Osteoblast (primary cell): ENCODE measurements around the gene TMEM59. TPM values are rescaled to one million over a fixed set of nuclear protein-coding genes. Genes with fewer than 3 reads are reported as not detected.

ENCODE experiments used
- DNase-seq: peaks from one replicate; pipeline ENCODE4 v3.0.0; 2011; ENCODE audit warnings: low spot score, mixed read lengths; ENCODE audit not compliant: insufficient read length; ENCODE audit errors: missing footprints
- H2AFZ ChIP-seq: 2 replicates; pipeline ENCODE4 v1.6.0; 2011; ENCODE audit warnings: mild to moderate bottlenecking, low read length
- H3K27ac ChIP-seq: 2 replicates; pipeline ENCODE4 v1.5.1; 2011; ENCODE audit warnings: mild to moderate bottlenecking, low read depth, low read length, moderate library complexity
- H3K27me3 ChIP-seq: 2 replicates; pipeline ENCODE4 v1.6.0; 2012; ENCODE audit warnings: mild to moderate bottlenecking, control low read depth, inconsistent platforms, low read length, moderate library complexity; ENCODE audit not compliant: insufficient read depth
- H3K36me3 ChIP-seq: 2 replicates; pipeline ENCODE4 v1.5.1; 2011; ENCODE audit warnings: mild to moderate bottlenecking, low read length, control low read depth, moderate library complexity; ENCODE audit not compliant: insufficient read depth
- H3K4me1 ChIP-seq: 2 replicates; pipeline ENCODE4 v1.5.1; 2011; ENCODE audit warnings: mild to moderate bottlenecking, low read length, control low read depth, moderate library complexity; ENCODE audit not compliant: insufficient read depth
- H3K4me2 ChIP-seq: 2 replicates; pipeline ENCODE4 v1.6.0; 2011; ENCODE audit warnings: mild to moderate bottlenecking, low read length; ENCODE audit not compliant: insufficient read depth
- H3K4me3 ChIP-seq: fragments of 200-600 bp; sonication (generic); 3 replicates; pipeline ENCODE4 v1.5.1; 2012; ENCODE audit warnings: mild to moderate bottlenecking, low read length, inconsistent platforms; ENCODE audit not compliant: insufficient read depth
- H3K79me2 ChIP-seq: 2 replicates; pipeline ENCODE4 v1.6.0; 2012; ENCODE audit warnings: mild to moderate bottlenecking, low read length, control low read depth, inconsistent platforms; ENCODE audit not compliant: insufficient read depth
- H3K9me3 ChIP-seq: 2 replicates; pipeline ENCODE4 v1.5.1; 2011; ENCODE audit warnings: low read depth, low read length, control low read depth
- H4K20me1 ChIP-seq: 2 replicates; pipeline ENCODE4 v1.6.0; 2012; ENCODE audit warnings: mild to moderate bottlenecking, low read length, control low read depth; ENCODE audit not compliant: insufficient read depth
- total RNA-seq: library from RNA; depleted of rRNA; stranded (reverse); fragments of >200 nt; gene quantifications from 2 replicates; pipeline ENCODE4 v1.2.3, GENCODE V29; 2012
- TF ChIP-seq, protein P1 (sequence below): IDR thresholded peaks from 2 replicates; pipeline ENCODE4 v1.5.1; 2011; ENCODE audit warnings: mild to moderate bottlenecking, low read depth, low read length, moderate library complexity; ENCODE audit errors: extremely low read depth

TMEM59 gene
- total RNA-seq, 1 donor = 356 TPM

DNA sequence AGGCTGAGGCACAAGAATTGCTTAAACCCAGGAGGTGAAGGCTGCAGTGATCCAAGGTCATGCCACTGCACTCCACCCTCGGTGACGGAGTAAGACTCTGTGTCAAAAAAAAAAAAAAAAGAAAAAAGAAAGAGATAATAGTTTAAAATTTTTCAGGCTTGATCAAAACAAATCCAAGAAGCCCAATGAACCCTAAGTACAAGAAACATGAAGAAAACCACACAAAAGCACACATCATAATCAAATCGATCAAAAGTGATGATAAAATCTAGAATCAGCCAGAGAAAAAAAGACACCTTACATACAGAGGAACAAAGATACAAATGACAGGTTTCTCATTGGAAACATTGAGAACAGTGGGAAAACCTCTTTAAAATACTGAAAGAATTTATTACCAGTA lies 66.5 kb downstream of the TMEM59 start:
- DNase-seq = no peak

DNA sequence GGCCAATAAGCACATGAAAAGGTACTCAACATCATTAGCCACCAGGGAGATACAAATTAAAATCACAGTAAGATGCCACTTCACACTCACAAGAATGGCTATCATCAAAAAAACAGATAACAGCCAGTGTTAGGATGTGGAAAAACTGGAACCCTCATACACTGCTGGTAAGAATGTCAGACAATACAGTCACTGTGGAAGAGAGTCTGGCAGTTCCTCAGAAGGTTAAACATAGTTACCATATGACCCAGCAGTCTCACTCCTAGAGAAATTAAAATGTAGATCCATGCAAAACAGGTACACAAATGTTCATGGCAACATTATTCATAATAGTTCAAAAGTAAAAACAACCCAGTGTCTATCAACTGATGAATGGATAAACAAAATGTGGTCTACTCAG lies 68.3 kb downstream of the TMEM59 start:
- Histone ChIP-seq H3K4me2 (no peak overlapping the region), H3K4me3 (no peak overlapping the region), H3K27ac (no peak overlapping the region), H4K20me1 (no peaks in the 10 kb centered on the region), H3K9me3 (no peaks in the 10 kb centered on the region), H3K27me3 (no peaks in the 10 kb centered on the region), H3K79me2 (no peaks in the 10 kb centered on the region), H3K36me3 (no peaks in the 10 kb centered on the region), H3K4me1 (peaks cover 8% of the 10 kb centered on the region), H2AFZ (no peak overlapping the region)
- DNase-seq = no peak
- TF ChIP-seq, protein P1, sequence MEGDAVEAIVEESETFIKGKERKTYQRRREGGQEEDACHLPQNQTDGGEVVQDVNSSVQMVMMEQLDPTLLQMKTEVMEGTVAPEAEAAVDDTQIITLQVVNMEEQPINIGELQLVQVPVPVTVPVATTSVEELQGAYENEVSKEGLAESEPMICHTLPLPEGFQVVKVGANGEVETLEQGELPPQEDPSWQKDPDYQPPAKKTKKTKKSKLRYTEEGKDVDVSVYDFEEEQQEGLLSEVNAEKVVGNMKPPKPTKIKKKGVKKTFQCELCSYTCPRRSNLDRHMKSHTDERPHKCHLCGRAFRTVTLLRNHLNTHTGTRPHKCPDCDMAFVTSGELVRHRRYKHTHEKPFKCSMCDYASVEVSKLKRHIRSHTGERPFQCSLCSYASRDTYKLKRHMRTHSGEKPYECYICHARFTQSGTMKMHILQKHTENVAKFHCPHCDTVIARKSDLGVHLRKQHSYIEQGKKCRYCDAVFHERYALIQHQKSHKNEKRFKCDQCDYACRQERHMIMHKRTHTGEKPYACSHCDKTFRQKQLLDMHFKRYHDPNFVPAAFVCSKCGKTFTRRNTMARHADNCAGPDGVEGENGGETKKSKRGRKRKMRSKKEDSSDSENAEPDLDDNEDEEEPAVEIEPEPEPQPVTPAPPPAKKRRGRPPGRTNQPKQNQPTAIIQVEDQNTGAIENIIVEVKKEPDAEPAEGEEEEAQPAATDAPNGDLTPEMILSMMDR = no peak

More for the DNA sequence above, 66.5 kb downstream of the TMEM59 start:
- Histone ChIP-seq H3K27me3 (no peaks in the 10 kb centered on the region), H3K4me2 (no peak overlapping the region), H2AFZ (no peak overlapping the region), H3K79me2 (no peaks in the 10 kb centered on the region), H3K9me3 (no peaks in the 10 kb centered on the region), H3K27ac (no peak overlapping the region), H3K4me3 (no peak overlapping the region), H3K36me3 (no peaks in the 10 kb centered on the region), H4K20me1 (no peaks in the 10 kb centered on the region), H3K4me1 (peaks cover 8% of the 10 kb centered on the region)
- TF ChIP-seq, protein P1 = no peak

GRCh38 chr1:53982763-53983104 lies 70.3 kb downstream of the TMEM59 start:
- Histone ChIP-seq H3K27me3 (no peaks in the 10 kb centered on the region), H3K4me1 (peaks cover 8% of the 10 kb centered on the region), H3K9me3 (no peaks in the 10 kb centered on the region), H3K27ac (peak overlapping the region; percentile 30), H3K4me3 (peak overlapping the region; percentile 72), H3K79me2 (no peaks in the 10 kb centered on the region), H2AFZ (peak overlapping the region; percentile 98), H3K4me2 (peak overlapping the region; percentile 89), H4K20me1 (no peaks in the 10 kb centered on the region), H3K36me3 (no peaks in the 10 kb centered on the region)
- no peak for DNase-seq
- TF ChIP-seq, protein P1 = no peak

DNA sequence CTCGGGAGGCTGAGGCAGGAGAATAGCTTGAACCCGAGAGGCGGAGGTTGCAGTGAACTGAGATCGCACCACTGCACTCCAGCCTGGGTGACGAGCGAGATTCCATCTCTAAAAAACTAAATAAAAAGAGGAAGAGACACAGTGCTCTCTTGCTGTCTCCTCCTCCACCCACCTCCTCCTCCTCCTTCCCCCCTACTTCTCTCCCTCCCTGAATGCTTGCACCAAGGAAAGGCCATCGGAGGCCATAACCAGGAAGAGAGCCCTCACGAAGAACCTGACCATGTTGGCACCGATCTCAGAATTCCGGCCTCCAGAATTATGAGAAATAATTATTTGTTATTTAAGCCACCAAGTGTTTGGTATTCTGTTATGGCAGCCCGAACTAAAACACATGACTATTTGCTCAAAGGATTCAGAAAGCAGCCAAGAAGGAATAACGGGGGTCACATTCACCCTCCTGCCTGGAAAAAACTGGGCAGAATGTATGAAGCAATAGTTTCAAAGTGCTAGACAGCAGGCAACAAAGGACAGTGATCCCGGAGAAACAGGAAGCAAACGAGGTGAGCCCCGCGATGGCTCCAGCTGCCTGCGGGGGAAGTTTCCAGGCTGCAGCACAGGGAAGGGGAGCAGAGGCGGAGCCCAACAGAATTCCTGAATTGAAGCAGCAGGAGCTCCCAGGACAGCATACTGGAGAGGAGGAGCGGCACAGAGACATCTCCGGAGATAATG lies 70.8 kb downstream of the TMEM59 start:
- Histone ChIP-seq H3K36me3 (no peaks in the 10 kb centered on the region), H3K27me3 (no peaks in the 10 kb centered on the region), H3K4me2 (peak overlapping the region; percentile 89), H3K27ac (peak overlapping the region; percentile 30), H2AFZ (peak overlapping the region; percentile 98), H3K4me1 (peaks cover 8% of the 10 kb centered on the region), H4K20me1 (no peaks in the 10 kb centered on the region), H3K9me3 (no peaks in the 10 kb centered on the region), H3K79me2 (no peaks in the 10 kb centered on the region), H3K4me3 (peak overlapping the region; percentile 72)
- TF ChIP-seq, protein P1 = no peak
- DNase-seq = peak; percentile 92
